Measurements from ENCODE around the gene PPARG.

DNA sequence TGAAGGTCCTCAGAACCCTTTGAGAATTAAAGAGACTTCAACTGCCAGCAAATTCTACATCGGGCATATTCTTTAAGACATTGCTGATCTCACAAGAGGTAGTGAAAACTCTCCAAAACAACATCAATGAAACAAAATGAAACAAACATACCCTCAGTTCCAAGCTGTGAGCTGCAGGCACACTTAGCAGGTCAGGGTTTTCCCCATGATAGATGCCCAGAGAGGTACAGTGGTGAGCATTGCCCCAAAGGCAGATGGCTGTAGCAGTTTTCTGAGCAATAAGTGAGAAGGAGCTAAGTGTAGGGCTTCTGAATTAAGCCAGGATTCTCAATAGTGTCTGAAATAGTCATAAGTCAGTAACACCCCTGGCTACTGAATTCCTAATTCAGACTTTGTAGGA is 99.3 kb downstream of the PPARG start:
- TF ChIP-seq, protein P1, sequence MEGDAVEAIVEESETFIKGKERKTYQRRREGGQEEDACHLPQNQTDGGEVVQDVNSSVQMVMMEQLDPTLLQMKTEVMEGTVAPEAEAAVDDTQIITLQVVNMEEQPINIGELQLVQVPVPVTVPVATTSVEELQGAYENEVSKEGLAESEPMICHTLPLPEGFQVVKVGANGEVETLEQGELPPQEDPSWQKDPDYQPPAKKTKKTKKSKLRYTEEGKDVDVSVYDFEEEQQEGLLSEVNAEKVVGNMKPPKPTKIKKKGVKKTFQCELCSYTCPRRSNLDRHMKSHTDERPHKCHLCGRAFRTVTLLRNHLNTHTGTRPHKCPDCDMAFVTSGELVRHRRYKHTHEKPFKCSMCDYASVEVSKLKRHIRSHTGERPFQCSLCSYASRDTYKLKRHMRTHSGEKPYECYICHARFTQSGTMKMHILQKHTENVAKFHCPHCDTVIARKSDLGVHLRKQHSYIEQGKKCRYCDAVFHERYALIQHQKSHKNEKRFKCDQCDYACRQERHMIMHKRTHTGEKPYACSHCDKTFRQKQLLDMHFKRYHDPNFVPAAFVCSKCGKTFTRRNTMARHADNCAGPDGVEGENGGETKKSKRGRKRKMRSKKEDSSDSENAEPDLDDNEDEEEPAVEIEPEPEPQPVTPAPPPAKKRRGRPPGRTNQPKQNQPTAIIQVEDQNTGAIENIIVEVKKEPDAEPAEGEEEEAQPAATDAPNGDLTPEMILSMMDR (IDR thresholded peaks at IDR 0.05; ENCODE audit: low read depth, low read length), result no peak
- no peak for TF ChIP-seq MYC (IDR thresholded peaks at IDR 0.05; ENCODE audit: low read depth, low read length)
